Spleen (tissue), 11 donors: ENCODE measurements around the gene GMDS. TPM values are rescaled to one million over a fixed set of nuclear protein-coding genes. Genes with fewer than 3 reads are reported as not detected.

Experiments used
- DNase-seq: peaks from one replicate; pipeline ENCODE4 v3.0.0-alpha.2; 2020
- H3K27ac ChIP-seq, 8 donors: fragments of 200-600 bp; sonication (generic) in 7 of 8; 1 replicate in 4 of 8; 2 replicates in 4 of 8; pipeline versions ENCODE4 v1.5.0 to v1.8.0; 2016 to 2021; ENCODE audit warnings: inconsistent platforms in 4 of 8, mild to moderate bottlenecking in 4 of 8, moderate library complexity in 1 of 8
- H3K27me3 ChIP-seq, 7 donors: fragments of 200-600 bp; sonication (generic) in 6 of 7; replicated peaks in 1 of 7; 1 replicate in 4 of 7; 2 replicates in 3 of 7; pipeline versions ENCODE4 v1.5.0 to v1.8.0; 2016 to 2021; ENCODE audit warnings: inconsistent platforms in 3 of 7, mild to moderate bottlenecking in 1 of 7
- H3K36me3 ChIP-seq, 6 donors: fragments of 200-600 bp; sonication (generic) in 5 of 6; 1 replicate in 4 of 6; 2 replicates in 2 of 6; pipeline versions ENCODE4 v1.5.0 to v1.8.0; 2016 to 2021; ENCODE audit warnings: inconsistent platforms in 2 of 6
- H3K4me1 ChIP-seq, 6 donors: fragments of 200-600 bp; sonication (generic) in 5 of 6; 1 replicate in 3 of 6; 2 replicates in 3 of 6; pipeline versions ENCODE4 v1.5.0 to v1.8.0; 2016 to 2021; ENCODE audit warnings: inconsistent platforms in 3 of 6
- H3K4me3 ChIP-seq, 8 donors: fragments of 200-600 bp; sonication (generic) in 7 of 8; 1 replicate in 4 of 8; 2 replicates in 4 of 8; pipeline versions ENCODE4 v1.5.0 to v1.8.0; 2016 to 2021; ENCODE audit warnings: inconsistent platforms in 4 of 8, mild to moderate bottlenecking in 4 of 8, moderate library complexity in 2 of 8
- H3K9me3 ChIP-seq, 8 donors: fragments of 200-600 bp; sonication (generic) in 7 of 8; 1 replicate in 4 of 8; 2 replicates in 4 of 8; pipeline versions ENCODE4 v1.5.0 to v1.8.0; 2016 to 2021; ENCODE audit warnings: inconsistent platforms in 4 of 8
- CTCF ChIP-seq, 11 experiments: fragments of 200-600 bp in 7 of 11; fragments of 450-650 bp in 4 of 11; sonication (generic) in 4 of 11; IDR thresholded peaks in 8 of 11; conservative IDR thresholded peaks in 3 of 11; 1 replicate in 7 of 11; 2 replicates in 4 of 11; pipeline versions ENCODE4 v1.4.0 to v1.8.0; 2016 to 2021; ENCODE audit warnings: antibody characterized with exemption in 11 of 11, inconsistent platforms in 4 of 11, mild to moderate bottlenecking in 1 of 11
- POLR2A ChIP-seq, 3 donors: fragments of 450-650 bp; IDR thresholded peaks; one replicate each; pipeline ENCODE4 v1.5.1; 2017; ENCODE audit warnings: antibody characterized with exemption in 3 of 3, mild to moderate bottlenecking in 1 of 3
- POLR2AphosphoS5 ChIP-seq, 3 donors: sonication (generic); formaldehyde crosslinking; IDR thresholded peaks; one replicate each; pipeline ENCODE4 v1.5.1; 2017; ENCODE audit warnings: antibody characterized with exemption in 3 of 3
- WGBS, 5 donors: extraction: QIAGEN DNeasy Blood & Tissue Kit in 3 of 5; methylation state at CpG; one replicate each; pipeline versions ENCODE4 v1.1.5 to v1.1.7; 2013 to 2018; 5-methylcytosine and 5-hydroxymethylcytosine counted together
- intact Hi-C: fragments of 100-400 bp; cut with DNase I; formaldehyde crosslinking; loops from one replicate; pipeline ENCODE4 v1.15.0; 2023; ENCODE audit warnings: low total_unique reads
- polyA plus RNA-seq, 3 donors: library from polyadenylated mRNA; stranded (reverse); fragments of 200-250 nt; gene quantifications; one replicate each; pipeline ENCODE4 v1.2.1, GENCODE V29; 2013
- total RNA-seq, 7 donors: library from RNA; depleted of rRNA in 3 of 7; stranded (reverse); fragments of >200 nt in 3 of 7; fragmentation: NEBNext Ultra II Directional in 4 of 7; extraction: Animal tissue kit (Norgen Biotek cat#: 25700) in 4 of 7; gene quantifications; one replicate each; pipeline versions ENCODE4 v1.1.0 to v1.2.1, GENCODE V29; 2016 to 2021
- donor health status: healthy with polysubstance abuse.
- donor health status: DM: no; HTN: no; CAD: no; lungs with moderate emphysema.
- donor health status: DM: no; HTN: no; CAD: no.
- donor health status: Bipolar disorder and iron deficiency.
- donor health status: healthy.
- donor health status: DM: no; HTN: no; CAD: no.
- donor health status: DM: yes; HTN: yes; CAD: no.

GMDS gene
- total and polyA plus RNA-seq, 10 donors = 9.1 to 30.8 (median 17.7) TPM

GRCh38 chr6:1810880-1811279, 434.5 kb downstream of the GMDS start:
- Histone ChIP-seq H3K4me3 (no peak overlapping the region), H3K27ac (no peak overlapping the region), H3K27me3 (no peaks in the 10 kb centered on the region), H3K36me3 (no peaks in the 10 kb centered on the region), H3K9me3 (no peaks in the 10 kb centered on the region), H3K4me1 (no peaks in the 10 kb centered on the region)
- 74 to 94% (median 85%) methylated on average over 2 of the region's 2 CpGs for WGBS, 5 donors
- no peak for DNase-seq
- intact Hi-C loops = no loop called here
- TF ChIP-seq CTCF (IDR thresholded peaks at IDR 0.05 in 8 of 11, conservative IDR thresholded peaks at IDR 0.05 in 3 of 11) (no peak), POLR2A (IDR thresholded peaks at IDR 0.05) (no peak), POLR2AphosphoS5 (IDR thresholded peaks at IDR 0.05) (no peak)

- intact Hi-C loops = no loop called here
- 91 to 96% (median 96%) methylated on average over 11 of the region's 11 CpGs for WGBS, 5 donors
- no peak overlapping the region for H3K4me3 ChIP-seq
- H3K9me3 ChIP-seq = no peaks in the 10 kb centered on the region
- no peak for DNase-seq
- TF ChIP-seq POLR2A (IDR thresholded peaks at IDR 0.05) (no peak), CTCF (IDR thresholded peaks at IDR 0.05 in 8 of 11, conservative IDR thresholded peaks at IDR 0.05 in 3 of 11) (no peak), POLR2AphosphoS5 (IDR thresholded peaks at IDR 0.05) (no peak)
- H3K27me3 ChIP-seq = no peaks in the 10 kb centered on the region
- no peaks in the 10 kb centered on the region for H3K36me3 ChIP-seq
- no peak overlapping the region for H3K27ac ChIP-seq
- no peaks in the 10 kb centered on the region for H3K4me1 ChIP-seq
Measured at GRCh38 chr6:1809291-1809988, 436.0 kb downstream of the GMDS start.

- Histone ChIP-seq H3K36me3 (no peaks in the 10 kb centered on the region), H3K4me1 (no peaks in the 10 kb centered on the region), H3K27me3 (no peaks in the 10 kb centered on the region), H3K4me3 (no peak overlapping the region), H3K27ac (no peak overlapping the region), H3K9me3 (no peaks in the 10 kb centered on the region)
- intact Hi-C loops = no loop called here
- TF ChIP-seq CTCF (IDR thresholded peaks at IDR 0.05 in 8 of 11, conservative IDR thresholded peaks at IDR 0.05 in 3 of 11) = no peak
- TF ChIP-seq POLR2AphosphoS5 (IDR thresholded peaks at IDR 0.05) = no peak
- TF ChIP-seq POLR2A (IDR thresholded peaks at IDR 0.05) = no peak
- DNase-seq = no peak
- 93 to 99% (median 97%) methylated on average over 6 of the region's 6 CpGs for WGBS, 5 donors
Measured at GRCh38 chr6:1806935-1807334, 438.5 kb downstream of the GMDS start.

- Histone ChIP-seq H3K9me3 (no peaks in the 10 kb centered on the region), H3K4me1 (peaks cover 0 to under 1% (median 0%) of the 10 kb centered on the region in 6 donors), H3K36me3 (no peaks in the 10 kb centered on the region), H3K27ac (no peak overlapping the region), H3K27me3 (no peaks in the 10 kb centered on the region), H3K4me3 (no peak overlapping the region)
- WGBS, 5 donors = 92 to 95% (median 93%) methylated on average over 17 of the region's 17 CpGs
- intact Hi-C loops = no loop called here
- no peak for TF ChIP-seq POLR2A (IDR thresholded peaks at IDR 0.05)
- no peak for TF ChIP-seq POLR2AphosphoS5 (IDR thresholded peaks at IDR 0.05)
- no peak for DNase-seq
Measured at GRCh38 chr6:1802491-1803395, 442.7 kb downstream of the GMDS start.
